Fibroblast of skin of left biceps (primary cell): Measurements from ENCODE around the gene PITPNM3.
A peak's percentile ranks its signal among the peaks of the same experiment; 100 is the strongest.

Experiments used
- DNase-seq, 2 experiments: peaks; one replicate each; pipeline ENCODE4 v3.0.0-alpha.2; 2013; ENCODE audit warnings: low read depth in 2 of 2

The PITPNM3 gene

GRCh38 chr17:6444571-6445335 is 111.6 kb downstream of the PITPNM3 start:
- DNase-seq = no peak

GRCh38 chr17:6443692-6444570 is 112.4 kb downstream of the PITPNM3 start, which contains the start of gene PIMREG:
PIMREG (plus strand) TSS chr17:6444455; CDS start chr17:6445111, 656 bp downstream.
- peak; percentile 74 to 76 for DNase-seq

- DNase-seq = no peak
Measured at GRCh38 chr17:6442775-6443174, 113.6 kb downstream of the PITPNM3 start.

GRCh38 chr17:6439951-6440350 is 116.4 kb downstream of the PITPNM3 start:
- no peak for DNase-seq

- DNase-seq = no peak
Measured at GRCh38 chr17:6437956-6438355, 118.4 kb downstream of the PITPNM3 start.

GRCh38 chr17:6437466-6437865 is 118.9 kb downstream of the PITPNM3 start:
- DNase-seq = no peak

- no peak for DNase-seq
Measured at GRCh38 chr17:6435968-6436367, 120.4 kb downstream of the PITPNM3 start.

- DNase-seq = no peak
Measured at GRCh38 chr17:6435051-6435450, 121.3 kb downstream of the PITPNM3 start, which contains the start of gene AIPL1. AIPL1 (minus strand) TSS chr17:6435121; CDS start chr17:6435104, 17 bp downstream.

GRCh38 chr17:6430769-6431168 is 125.6 kb downstream of the PITPNM3 start:
- no peak for DNase-seq

- no peak for DNase-seq
Measured at GRCh38 chr17:6429266-6429665, 127.1 kb downstream of the PITPNM3 start.

- DNase-seq = no peak
Measured at GRCh38 chr17:6428207-6428965, 128.0 kb downstream of the PITPNM3 start.

GRCh38 chr17:6427279-6427781 is 129.0 kb downstream of the PITPNM3 start:
- no peak for DNase-seq

GRCh38 chr17:6426356-6427101 is 129.8 kb downstream of the PITPNM3 start:
- no peak for DNase-seq

GRCh38 chr17:6425407-6425806 is 130.9 kb downstream of the PITPNM3 start:
- no peak for DNase-seq

- no peak for DNase-seq
Measured at GRCh38 chr17:6423931-6424330, 132.4 kb downstream of the PITPNM3 start.

- DNase-seq = no peak
Measured at GRCh38 chr17:6422654-6423241, 133.6 kb downstream of the PITPNM3 start.

GRCh38 chr17:6421700-6422604 is 134.4 kb downstream of the PITPNM3 start:
- peak in 1 of 2 experiments; percentile 20 for DNase-seq

- DNase-seq = no peak
Measured at GRCh38 chr17:6420173-6420641, 136.1 kb downstream of the PITPNM3 start.

- DNase-seq = no peak
Measured at GRCh38 chr17:6415616-6416015, 140.7 kb downstream of the PITPNM3 start.
